C4-2B (cell line): ENCODE results near the gene CELA2A.
"Not testable (repeated sequence)": the region's sequence is repeated elsewhere in the genome, so short reads cannot be mapped to it uniquely, and the experiment has no call there.

ENCODE experiments used
- CTCF ChIP-seq: fragments of 450-650 bp; conservative IDR thresholded peaks from 2 replicates; pipeline ENCODE4 v1.5.1; 2017; ENCODE audit warnings: mild to moderate bottlenecking
- ZFX ChIP-seq: fragments of 450-650 bp; IDR thresholded peaks from 2 replicates; pipeline ENCODE4 v1.6.1; 2017

- not testable (repeated sequence) for TF ChIP-seq CTCF, ZFX
Observed at GRCh38 chr1:15514557-15514956, 58.0 kb downstream of the CELA2A start.
